GM15510 (cell line): ENCODE data around the gene FRMD4A.

ENCODE experiments used
- POLR2A ChIP-seq: IDR thresholded peaks from 3 replicates; pipeline ENCODE4 v1.6.1; 2011; ENCODE audit warnings: borderline replicate concordance; ENCODE audit not compliant: insufficient read length; ENCODE audit errors: extremely low read depth

Gene FRMD4A

DNA sequence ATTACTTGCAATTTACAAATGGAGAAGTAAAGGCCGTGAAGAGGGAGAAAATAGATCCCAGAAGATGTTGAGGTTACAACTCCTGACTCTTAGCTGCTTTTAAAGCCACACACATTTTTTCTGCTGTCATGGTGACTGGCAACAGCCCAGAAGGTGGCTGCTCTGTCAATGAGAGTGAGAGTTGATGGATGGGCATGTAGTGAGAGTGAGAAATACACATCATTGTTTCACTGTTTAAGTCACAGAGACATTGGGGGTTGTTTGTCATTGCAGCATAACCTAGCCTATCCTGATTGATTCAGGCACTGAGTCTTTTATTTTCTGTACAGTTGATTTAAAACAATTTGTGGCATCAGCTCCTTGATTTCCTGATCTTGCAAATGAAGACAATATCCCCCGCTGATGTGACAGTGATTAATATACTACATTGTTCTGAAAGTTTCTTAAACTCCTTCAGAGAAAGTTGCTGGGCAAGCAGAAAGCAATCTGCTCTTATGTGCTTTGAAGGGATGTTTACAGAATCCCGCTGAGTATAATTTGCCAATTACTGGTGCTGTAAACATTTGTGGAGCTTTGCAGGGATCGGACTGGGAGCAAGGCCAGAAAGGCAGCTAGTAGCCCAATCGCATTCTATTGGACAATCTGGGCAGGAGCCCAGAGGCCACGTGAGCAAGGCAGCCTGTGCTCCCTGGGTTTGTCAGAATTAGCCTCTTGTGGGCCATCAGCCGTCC, 514.4 kb downstream of the FRMD4A start:
- no peak for TF ChIP-seq POLR2A

DNA sequence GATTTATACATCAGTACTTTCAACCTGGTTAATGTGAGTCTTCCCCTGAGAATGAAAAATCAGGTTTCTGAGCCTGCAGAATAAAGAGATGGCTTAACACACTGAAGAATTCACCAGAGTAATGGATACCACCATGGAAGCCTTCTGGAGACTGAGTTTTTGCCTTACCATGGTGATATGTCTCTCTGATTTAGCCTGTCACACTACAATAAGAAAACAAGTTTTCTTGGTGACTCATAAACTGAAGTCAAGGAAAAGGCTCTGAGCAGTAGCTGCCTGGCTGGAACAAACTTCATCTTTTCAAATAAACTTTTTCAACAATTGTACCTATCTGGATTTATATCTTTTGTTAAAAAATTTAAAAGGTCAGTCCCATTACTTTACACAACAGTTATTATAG, 515.0 kb downstream of the FRMD4A start:
- no peak for TF ChIP-seq POLR2A

DNA sequence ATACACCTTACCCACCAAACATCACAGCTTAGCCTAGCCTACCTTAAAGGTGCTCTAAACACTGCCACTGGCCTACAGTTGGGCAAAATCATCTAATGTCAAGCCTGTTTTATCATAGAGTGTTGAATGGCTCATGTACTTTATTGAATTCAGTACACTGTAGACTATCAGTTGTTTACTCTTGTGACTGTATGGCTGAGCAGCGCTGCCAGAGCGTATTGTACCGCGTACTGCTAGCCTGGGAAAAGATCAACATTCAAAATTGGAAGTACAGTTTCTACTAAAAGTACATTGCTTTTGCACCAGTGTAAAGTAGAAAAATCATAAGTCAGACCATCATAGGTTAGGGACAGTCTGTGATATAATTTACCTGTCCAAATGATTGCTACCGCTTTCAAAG, 517.2 kb downstream of the FRMD4A start:
- TF ChIP-seq POLR2A = no peak

DNA sequence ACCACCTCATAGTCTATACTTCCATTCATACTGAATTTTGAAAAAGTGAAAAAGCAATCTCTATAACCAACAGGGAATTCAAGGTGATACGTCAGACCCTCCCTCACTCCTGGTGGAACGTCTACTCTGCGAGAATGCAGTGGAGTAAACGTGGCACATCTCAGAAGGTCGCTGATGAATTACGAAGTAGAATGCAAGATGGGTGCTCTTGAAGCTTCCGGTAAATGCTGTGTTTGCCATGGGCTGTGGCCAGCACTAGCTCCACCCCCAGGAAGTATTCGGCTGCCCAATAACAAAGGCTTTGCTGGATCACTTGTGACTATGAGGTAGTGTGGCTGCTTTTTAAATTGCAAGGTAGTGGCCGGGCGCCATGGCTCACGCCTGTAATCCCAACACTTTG, 517.9 kb downstream of the FRMD4A start:
- no peak for TF ChIP-seq POLR2A

DNA sequence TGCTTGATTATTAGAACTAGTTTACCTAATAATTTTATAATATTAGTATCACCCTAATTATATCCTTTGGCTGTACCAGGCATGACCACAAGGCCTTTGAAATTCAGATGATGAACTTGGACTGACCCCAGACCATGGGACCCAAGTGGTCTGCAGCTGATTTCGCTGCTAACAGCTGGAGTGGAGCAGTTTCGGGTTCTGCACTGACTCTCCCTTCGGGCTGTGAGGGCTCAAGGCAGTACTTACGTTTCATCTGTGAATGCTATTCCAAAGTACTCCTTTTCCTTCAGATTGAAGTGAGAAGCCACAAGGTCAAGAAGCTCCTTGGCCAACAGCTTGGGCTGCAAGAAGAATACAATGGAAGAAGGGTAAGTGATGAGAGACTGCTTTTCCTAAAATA, 520.2 kb downstream of the FRMD4A start:
- no peak for TF ChIP-seq POLR2A

DNA sequence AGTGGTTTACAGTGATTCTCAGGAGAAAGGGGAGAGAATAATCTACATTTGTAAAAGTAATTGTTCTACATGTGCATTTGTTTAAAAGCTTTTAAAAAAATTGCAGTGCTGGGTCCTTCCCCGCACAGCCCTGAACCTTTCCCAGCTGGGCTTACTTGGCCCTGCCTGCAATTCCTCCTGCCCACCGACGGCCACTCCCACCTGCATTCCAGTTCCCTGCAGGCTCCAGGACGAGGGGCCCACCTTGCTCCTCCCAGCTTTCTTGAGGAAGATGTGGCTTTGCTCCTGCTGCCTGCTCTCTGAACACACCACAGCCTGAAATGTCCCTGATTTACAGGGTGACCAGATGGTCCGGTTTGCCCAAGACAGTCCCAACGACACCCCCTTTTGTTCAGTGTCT, 521.3 kb downstream of the FRMD4A start:
- no peak for TF ChIP-seq POLR2A

DNA sequence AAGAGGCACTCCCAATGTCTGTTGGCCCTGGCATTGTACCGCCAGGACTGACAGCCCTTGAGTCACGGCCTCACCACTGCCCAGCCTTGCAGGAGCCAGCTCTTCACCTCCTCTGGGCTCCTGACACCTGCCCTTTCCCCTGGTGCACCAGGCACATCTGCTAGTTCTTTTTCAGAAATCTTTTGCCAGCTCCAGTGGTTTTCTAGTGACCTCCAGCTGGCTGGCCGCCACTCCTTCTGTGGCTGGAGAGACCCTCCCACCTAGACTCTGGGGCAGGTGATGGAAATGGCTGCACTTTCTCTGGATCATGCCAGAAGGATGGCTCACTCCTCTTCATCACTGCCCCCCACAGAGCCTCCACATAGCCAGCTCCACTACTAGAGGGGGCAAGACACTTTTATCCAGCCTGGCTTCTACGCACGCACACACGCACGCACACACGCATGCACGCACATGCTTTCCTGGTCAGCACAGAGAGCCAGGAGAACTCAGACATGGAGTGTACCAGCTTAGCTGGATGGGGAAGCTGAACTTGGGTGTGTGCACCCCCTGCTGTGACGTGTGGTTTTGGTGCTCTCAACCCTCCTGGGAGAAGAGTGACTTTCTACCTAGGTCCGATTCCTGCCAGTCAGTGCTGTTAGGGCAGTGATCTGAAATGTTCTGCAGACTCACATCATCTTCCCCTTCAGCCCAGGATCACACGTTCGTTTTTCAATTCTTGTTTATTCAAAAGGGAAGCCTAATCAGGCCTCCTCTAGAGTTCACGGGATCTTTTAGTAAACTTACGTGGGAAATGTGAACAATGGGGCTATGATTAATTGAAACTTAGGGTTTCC, 522.0 kb downstream of the FRMD4A start:
- no peak for TF ChIP-seq POLR2A

DNA sequence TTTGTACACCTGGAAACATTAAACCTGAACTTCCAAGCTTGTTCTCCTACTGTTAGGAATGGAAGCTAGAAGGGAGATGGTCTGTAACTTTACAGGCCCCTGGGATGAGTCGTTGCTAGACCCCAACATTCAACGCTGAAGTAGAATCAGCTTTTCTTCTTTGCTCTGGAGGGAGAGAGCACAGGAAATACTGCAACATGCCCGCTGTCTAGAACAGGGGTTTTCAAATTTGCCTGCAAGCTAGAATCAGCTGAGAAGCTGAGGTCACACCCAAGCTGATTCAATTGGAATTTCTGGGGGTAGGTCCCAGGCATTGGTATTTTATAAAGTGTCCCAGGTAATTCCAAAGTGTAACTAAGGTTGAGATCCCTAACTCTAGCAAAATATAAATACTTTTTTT, 524.3 kb downstream of the FRMD4A start:
- no peak for TF ChIP-seq POLR2A

DNA sequence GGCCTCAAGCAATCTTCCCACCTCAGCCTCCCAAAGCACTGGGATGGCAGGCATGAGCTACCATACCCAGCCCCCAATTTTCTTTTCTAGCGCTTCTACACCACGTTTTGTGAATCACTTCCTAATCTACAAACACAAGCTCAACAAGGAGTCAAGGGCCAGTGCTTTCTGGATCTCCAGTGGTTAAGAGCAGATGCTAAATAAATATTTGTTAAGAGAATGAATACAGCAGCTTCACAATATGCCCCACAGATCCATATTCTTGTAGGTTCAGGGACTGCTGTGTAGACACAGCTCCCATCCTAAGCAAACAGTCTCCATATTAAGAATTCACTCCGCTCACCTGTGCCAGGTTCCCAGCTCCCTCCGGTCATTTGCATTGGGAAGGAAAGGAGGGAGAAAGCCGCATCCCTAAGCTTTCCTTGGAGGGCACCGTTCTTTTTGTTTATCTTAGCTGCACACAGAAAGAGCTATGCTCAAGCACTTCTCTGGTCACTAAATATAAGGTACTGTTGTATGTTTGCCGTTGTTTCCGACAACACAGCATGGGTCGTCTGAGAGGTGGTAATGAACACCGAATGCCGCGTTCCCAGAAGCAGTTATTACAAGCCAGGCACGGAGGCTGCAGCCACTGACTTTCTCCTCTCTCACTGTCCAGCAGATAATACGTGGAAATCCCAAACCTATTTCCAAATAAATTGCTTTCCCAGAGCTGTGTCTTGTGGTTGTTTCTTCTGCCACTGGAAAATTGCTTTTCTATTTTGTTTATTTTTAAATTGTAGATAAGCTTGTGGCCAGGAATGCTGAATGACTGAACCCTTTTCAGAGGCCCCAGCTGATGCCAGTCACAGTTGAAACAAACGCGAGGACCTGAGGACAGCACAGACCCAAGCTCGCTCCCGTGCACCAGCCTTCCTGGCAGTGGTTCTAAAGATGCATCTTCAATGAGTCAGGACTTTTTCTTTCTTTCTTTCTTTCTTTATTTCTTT, 526.9 kb downstream of the FRMD4A start:
- no peak for TF ChIP-seq POLR2A

DNA sequence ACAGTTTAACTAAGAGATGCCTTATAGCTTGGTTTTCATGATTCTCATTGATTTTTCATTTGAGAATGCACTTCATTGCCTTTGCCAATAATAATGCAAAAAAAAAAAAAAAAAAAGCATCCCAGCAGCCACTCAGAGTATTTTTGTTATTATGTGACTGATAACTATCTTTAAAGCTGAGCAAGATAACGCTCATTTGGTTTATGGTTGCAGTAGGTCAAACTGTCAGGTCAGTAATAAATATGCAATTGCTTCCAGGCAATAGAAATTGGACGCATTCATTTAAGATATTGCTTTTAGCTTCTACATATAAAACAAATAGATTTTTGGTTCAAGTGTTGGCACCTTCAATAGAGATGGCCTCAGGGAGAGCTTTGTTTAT, 528.8 kb downstream of the FRMD4A start:
- TF ChIP-seq POLR2A = no peak

DNA sequence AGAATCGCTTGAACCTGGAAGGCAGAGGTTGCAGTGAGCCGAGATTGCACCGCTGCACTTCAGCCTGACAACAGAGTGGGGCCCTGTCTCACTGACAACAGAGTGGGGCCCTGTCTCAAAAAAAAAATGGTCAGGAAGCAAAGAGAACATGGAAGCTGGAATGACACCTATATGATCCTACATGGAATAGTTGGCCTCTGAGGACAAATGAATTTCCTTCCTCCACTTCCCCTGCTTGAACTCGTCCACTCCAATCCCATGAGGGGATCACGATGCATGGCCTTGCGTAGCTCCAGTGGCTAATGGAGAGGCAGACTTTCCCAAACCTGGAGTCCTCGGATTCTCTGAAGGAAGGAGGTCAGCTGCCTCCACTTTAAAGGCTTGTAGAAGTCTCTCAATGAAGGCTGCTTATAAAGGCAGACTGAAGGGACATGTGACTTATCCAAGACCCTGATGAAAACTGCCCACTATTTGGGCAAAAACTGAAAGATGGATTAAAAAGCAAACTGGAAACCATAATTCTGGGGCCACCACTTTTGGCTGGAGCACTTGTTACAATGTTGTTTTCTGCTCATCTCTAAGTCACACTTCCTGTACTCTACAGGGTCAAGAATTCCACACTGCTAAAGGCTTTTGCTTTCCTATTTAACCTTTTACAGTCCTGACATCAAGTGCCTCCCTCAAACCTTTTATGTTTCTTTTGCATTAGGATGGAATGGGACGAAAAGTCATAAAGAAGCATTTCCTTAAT, 529.4 kb downstream of the FRMD4A start:
- no peak for TF ChIP-seq POLR2A

DNA sequence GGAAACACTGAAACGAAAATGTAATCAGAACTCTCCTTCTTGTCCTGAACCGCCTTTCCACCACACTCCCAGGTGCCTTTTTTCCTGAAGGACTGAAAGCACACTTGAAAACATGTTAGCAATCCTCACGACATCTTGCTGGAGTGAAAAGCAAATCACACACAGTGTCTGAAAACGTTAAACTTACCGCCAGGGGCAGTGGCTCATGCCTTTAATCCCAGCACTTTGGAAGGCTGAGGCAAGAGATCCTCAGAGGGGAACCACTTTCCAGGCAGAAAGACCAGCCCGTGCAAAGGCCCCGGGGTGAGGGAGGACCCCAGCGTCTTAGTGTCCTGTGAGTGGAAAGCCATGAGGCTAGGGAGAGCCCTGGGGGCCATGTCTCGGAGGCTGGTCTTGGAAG, 533.6 kb downstream of the FRMD4A start:
- no peak for TF ChIP-seq POLR2A

DNA sequence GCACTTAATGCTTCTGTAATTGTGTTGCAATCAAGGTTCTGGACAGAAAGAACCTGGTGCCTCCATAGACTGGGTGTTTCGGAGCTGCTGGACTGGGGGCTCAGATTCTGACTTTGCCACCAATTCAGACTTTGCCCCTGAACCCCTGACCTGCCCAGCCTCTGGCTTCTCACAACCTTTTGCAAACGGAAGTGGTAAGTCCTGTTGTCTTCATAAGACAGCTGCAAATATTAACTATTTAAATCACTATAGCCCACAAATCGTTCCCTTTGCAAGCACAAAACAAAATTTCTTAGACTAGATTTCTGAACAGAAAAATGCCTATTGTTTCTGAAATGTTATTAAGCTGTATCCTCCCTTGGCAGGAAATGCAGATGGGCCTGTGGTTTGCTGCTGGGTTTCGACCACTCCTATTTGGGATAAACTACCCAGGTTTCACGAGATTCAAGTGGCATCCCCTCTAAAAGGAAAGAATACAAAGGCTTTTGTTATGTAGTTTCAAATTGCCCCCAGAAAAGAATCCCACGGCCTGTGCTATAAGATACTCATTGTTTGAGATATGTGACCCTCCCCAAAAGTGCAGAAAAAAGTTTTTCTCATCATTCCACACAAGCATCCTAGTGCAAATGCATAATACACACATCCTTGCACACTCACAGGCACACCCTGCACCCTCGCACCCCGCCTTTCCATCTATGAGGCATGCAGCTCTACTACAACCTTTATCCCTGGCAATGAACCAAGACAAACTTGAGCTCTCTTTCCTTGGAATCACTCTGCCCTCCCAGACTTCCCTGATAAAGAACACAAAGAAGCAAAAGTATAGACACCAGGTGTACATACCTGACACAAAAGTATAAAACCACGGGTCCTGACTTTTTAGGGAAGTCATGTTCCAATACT, 534.8 kb downstream of the FRMD4A start:
- no peak for TF ChIP-seq POLR2A
